ENCODE data around the gene LYL1. TPM values are rescaled to one million over a fixed set of nuclear protein-coding genes. Genes with fewer than 3 reads are reported as not detected.

LYL1 gene
- total and polyA plus RNA-seq, 4 donors: 0.35 to 69.7 (median 2.3) TPM

- H3K27me3 ChIP-seq (ENCODE audit: control insufficient read depth in 4 of 4, insufficient read depth in 4 of 4, low read length in 3 of 4): no peaks in the 10 kb centered on the region
- H3K4me3 ChIP-seq (ENCODE audit: low read depth in 1 of 3, low read length in 3 of 3): no peak overlapping the region
- no peaks in the 10 kb centered on the region for H3K9me3 ChIP-seq (ENCODE audit: control insufficient read depth in 4 of 4, low read length in 3 of 4)
- no peak overlapping the region for H3K27ac ChIP-seq (ENCODE audit: low read depth in 1 of 2, low read length in 2 of 2)
- TF ChIP-seq ZBTB33 (IDR thresholded peaks at IDR 0.05) (no peak), MAX (IDR thresholded peaks at IDR 0.05) (no peak), NR2F2 (IDR thresholded peaks at IDR 0.05) (no peak)
- DNase-seq (ENCODE audit: low spot score): no peak
- 94% methylated on average over 9 of the region's 9 CpGs for WGBS
- no peak overlapping the region for H3K9ac ChIP-seq (ENCODE audit: low read depth in 1 of 2, low read length in 2 of 2)
- H3K4me1 ChIP-seq (ENCODE audit: control insufficient read depth in 4 of 4, insufficient read depth in 4 of 4, low read length in 3 of 4): peaks cover 0 to 7% (median 0%) of the 10 kb centered on the region in 4 donors
- peaks cover 0 to 20% (median 2%) of the 10 kb centered on the region in 4 donors for H3K36me3 ChIP-seq (ENCODE audit: control insufficient read depth in 4 of 4, insufficient read depth in 3 of 4, low read depth in 1 of 4, low read length in 3 of 4)
These were observed 30.3 kb downstream of the LYL1 start for GRCh38 chr19:13072188-13072908.

DNA sequence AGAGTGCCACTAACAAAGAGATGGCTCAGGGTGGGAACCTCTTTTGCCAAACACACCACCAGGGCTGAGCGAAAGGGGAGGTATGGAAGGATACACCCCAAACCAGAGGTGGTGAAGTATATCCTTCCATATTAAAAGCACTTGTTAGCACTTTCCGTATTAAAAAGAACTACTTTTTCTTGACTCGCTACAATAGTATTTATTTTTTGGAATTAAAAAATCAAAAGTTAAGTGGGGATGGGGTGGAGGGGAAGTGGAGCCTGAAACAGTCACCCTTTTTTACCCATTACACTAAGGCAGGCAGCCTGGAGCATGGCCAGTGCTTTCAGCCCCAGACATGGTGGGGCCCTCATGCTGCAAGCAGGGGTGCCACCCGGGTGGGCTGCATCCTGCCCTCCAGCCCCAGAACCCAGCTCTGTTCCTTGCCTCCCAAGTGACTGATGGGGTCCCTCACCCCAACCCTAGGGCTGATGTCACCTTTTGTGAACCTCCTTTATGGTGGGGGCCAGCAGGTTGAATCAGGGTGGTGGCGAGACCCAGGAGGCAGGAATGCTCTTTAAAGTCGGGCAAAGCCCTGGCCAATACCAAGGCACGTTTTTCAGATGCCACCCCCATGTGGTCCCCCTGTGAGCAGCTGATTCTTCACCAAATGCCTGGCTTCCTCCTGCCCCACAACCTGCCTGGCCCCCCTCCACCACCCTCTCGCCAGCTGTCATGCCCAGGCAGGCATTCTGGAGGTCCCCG lies 31.0 kb downstream of the LYL1 start:
- no peak overlapping the region for H3K27ac ChIP-seq (ENCODE audit: low read depth in 1 of 2, low read length in 2 of 2)
- no peak overlapping the region for H3K4me3 ChIP-seq (ENCODE audit: low read depth in 1 of 3, low read length in 3 of 3)
- no peak overlapping the region for H3K9ac ChIP-seq (ENCODE audit: low read depth in 1 of 2, low read length in 2 of 2)
- no peaks in the 10 kb centered on the region for H3K27me3 ChIP-seq (ENCODE audit: control insufficient read depth in 4 of 4, insufficient read depth in 4 of 4, low read length in 3 of 4)
- H3K9me3 ChIP-seq (ENCODE audit: control insufficient read depth in 4 of 4, low read length in 3 of 4): no peaks in the 10 kb centered on the region
- 81% methylated on average over 9 of the region's 9 CpGs for WGBS
- peaks cover 0 to 20% (median 2%) of the 10 kb centered on the region in 4 donors for H3K36me3 ChIP-seq (ENCODE audit: control insufficient read depth in 4 of 4, insufficient read depth in 3 of 4, low read depth in 1 of 4, low read length in 3 of 4)
- H3K4me1 ChIP-seq (ENCODE audit: control insufficient read depth in 4 of 4, insufficient read depth in 4 of 4, low read length in 3 of 4): peaks cover 0 to 12% (median 2%) of the 10 kb centered on the region in 4 donors
- no peak for TF ChIP-seq FOXA2 (IDR thresholded peaks at IDR 0.05)
- no peak for TF ChIP-seq EGR1 (IDR thresholded peaks at IDR 0.05; ENCODE audit: low read depth in 2 of 2)
- TF ChIP-seq SP1 (IDR thresholded peaks at IDR 0.05): no peak
- TF ChIP-seq, protein P1, sequence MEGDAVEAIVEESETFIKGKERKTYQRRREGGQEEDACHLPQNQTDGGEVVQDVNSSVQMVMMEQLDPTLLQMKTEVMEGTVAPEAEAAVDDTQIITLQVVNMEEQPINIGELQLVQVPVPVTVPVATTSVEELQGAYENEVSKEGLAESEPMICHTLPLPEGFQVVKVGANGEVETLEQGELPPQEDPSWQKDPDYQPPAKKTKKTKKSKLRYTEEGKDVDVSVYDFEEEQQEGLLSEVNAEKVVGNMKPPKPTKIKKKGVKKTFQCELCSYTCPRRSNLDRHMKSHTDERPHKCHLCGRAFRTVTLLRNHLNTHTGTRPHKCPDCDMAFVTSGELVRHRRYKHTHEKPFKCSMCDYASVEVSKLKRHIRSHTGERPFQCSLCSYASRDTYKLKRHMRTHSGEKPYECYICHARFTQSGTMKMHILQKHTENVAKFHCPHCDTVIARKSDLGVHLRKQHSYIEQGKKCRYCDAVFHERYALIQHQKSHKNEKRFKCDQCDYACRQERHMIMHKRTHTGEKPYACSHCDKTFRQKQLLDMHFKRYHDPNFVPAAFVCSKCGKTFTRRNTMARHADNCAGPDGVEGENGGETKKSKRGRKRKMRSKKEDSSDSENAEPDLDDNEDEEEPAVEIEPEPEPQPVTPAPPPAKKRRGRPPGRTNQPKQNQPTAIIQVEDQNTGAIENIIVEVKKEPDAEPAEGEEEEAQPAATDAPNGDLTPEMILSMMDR (IDR thresholded peaks at IDR 0.05; ENCODE audit: low read depth, low read length, missing input control): no peak
- TF ChIP-seq FOXA1 (IDR thresholded peaks at IDR 0.05): no peak
- TF ChIP-seq JUND (IDR thresholded peaks at IDR 0.05): no peak
- TF ChIP-seq, protein P2, sequence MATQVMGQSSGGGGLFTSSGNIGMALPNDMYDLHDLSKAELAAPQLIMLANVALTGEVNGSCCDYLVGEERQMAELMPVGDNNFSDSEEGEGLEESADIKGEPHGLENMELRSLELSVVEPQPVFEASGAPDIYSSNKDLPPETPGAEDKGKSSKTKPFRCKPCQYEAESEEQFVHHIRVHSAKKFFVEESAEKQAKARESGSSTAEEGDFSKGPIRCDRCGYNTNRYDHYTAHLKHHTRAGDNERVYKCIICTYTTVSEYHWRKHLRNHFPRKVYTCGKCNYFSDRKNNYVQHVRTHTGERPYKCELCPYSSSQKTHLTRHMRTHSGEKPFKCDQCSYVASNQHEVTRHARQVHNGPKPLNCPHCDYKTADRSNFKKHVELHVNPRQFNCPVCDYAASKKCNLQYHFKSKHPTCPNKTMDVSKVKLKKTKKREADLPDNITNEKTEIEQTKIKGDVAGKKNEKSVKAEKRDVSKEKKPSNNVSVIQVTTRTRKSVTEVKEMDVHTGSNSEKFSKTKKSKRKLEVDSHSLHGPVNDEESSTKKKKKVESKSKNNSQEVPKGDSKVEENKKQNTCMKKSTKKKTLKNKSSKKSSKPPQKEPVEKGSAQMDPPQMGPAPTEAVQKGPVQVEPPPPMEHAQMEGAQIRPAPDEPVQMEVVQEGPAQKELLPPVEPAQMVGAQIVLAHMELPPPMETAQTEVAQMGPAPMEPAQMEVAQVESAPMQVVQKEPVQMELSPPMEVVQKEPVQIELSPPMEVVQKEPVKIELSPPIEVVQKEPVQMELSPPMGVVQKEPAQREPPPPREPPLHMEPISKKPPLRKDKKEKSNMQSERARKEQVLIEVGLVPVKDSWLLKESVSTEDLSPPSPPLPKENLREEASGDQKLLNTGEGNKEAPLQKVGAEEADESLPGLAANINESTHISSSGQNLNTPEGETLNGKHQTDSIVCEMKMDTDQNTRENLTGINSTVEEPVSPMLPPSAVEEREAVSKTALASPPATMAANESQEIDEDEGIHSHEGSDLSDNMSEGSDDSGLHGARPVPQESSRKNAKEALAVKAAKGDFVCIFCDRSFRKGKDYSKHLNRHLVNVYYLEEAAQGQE (IDR thresholded peaks at IDR 0.05): no peak
- TF ChIP-seq RXRA (IDR thresholded peaks at IDR 0.05): no peak
- no peak for DNase-seq (ENCODE audit: low spot score)
